ENCODE measurements around the gene LDB3.

GRCh38 chr10:86706401-86706841, 38.1 kb downstream of the LDB3 start:
- TF ChIP-seq CTCF (IDR thresholded peaks at IDR 0.05), result no peak
- TF ChIP-seq POLR2AphosphoS5 (IDR thresholded peaks at IDR 0.05), result no peak
- no peak for TF ChIP-seq EP300 (IDR thresholded peaks at IDR 0.05; ENCODE audit: low read depth)
